Activated CD4-positive, alpha-beta T cell treated with anti-CD3 and anti-CD28 coated beads, Interleukin-10, Interleukin-2, amounts not matched to agents 100 ng/mL and 50 ng/mL, durations not matched to agents 16 hours and 8 hours (primary cell): Measurements from ENCODE around the gene ARHGAP24.
"Not testable (repeated sequence)": the region's sequence is repeated elsewhere in the genome, so short reads cannot be mapped to it uniquely, and the experiment has no call there.

ENCODE experiments used
- DNase-seq: peaks from one replicate; pipeline ENCODE4 v3.0.0-alpha.2; 2020

ARHGAP24 gene

DNA sequence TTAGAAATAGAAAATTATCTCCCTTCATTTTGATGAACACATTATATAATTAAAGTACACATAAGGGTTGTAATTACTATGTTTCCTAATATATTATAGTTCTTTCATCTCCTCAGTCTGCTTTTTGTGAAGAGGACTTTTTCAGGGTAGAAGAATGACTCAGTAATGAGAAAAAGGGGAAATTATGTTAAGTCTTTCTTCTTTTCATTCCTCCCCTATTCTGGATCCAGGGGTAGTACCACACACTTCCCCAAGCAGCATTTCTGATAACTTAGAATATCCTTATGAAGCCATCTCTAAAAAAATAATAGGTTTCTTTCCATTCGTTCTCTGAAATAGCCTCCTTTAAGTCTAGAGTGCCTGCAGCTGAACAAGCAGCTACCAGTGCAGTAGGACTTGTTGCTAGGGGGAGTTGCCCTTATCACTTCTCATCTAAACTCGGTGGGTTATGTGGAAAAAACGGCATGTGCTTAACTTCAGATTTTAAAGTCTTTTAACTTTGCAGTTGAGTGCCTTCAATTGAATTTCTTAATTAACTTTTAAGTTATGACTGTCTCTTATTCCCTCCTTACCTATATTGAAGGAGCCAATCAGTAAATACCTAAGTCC is 184.8 kb downstream of the ARHGAP24 start:
- no peak for DNase-seq

DNA sequence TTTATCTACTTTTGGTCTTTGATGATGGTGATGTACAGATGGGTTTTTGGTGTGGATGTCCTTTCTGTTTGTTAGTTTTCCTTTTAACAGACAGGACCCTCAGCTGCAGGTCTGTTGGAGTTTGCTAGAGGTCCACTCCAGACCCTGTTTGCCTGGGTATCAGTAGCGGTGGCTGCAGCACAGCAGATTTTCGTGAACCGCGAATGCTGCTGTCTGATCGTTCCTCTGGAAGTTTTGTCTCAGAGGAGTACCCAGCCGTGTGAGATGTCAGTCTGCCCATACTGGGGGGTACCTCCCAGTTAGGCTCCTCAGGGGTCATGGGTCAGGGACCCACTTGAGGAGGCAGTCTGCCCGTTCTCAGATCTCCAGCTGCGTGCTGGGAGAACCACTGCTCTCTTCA is 191.7 kb downstream of the ARHGAP24 start:
- not testable (repeated sequence) for DNase-seq

DNA sequence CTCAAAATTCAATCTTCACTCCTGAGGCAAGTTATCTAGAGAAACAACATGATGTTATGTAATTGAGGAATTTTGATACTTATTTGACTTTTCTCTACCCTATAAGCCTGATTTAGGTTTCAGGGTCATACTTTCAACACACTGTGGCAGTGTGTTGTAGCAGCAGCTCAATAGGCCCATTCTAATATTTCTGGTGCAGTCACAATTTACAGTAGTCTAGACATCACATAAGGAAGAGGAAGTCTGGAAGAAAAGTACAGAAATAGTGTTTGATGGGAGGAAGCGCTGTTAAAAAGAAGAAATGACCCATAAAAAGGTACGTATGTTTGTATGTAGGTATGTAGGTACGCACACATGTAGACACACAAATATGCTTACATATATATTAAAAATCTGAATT is 194.3 kb downstream of the ARHGAP24 start:
- no peak for DNase-seq

DNA sequence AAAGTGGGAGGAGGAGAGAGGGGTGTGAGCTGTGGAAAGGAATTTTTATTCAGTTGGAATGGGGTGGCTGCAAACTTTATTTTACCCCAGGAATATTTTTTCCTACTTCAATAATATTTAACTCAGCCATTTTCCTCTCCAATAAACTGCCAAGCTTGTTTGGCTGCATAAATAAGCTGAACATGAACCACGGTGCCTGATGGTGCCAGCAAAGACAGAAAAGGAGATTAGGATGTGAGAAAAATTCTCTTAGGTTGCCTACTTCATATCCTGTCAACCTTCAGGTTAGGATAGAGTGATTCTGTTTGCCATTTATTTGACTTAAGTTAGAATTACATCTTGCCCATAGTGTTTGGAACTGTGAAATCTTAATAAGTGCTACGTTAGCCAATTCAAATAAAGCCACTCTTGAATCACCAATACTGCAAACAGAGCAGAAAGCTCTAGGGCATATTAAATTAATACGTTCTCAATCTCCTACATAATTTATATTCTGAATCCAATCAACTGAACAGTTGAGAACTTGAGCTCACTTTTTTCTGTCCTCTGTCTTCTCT is 195.1 kb downstream of the ARHGAP24 start:
- DNase-seq: no peak

DNA sequence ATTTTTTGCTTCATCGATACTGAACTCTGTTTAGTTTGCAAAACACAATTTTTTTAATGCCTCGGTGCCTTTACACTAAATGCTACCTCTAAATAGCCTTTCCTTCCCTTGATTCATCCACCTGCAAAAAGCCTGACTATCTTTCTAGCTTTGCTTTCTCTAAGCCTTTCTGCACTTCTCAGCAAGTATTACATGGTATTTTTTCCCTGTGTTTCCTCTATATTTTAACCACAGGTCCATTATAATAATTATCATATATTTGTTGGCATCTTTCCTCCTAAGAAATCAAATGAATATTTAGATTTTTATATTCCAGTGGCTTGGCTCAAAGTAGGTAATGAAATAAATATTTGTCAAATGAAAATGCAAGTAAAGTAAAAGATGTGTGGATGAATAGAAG is 196.2 kb downstream of the ARHGAP24 start:
- no peak for DNase-seq

DNA sequence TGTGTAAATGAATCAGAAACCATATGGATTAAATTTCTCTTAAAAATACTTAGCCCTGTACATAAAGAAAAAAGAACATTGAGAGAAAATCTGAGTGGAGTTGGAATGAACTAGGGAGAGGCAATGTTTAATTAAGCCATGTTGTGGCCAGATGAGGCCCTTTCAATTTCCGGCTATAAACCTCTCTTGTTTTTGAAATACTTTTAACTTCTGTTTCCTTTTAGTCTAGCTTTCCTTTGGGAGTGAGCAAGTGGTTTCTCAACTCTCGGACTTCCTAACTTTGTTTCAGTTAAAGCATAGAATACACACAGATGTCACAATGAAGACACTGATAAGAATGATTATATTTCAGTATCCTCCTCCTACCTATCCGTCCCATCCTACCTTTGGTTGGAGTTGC is 197.2 kb downstream of the ARHGAP24 start:
- DNase-seq: no peak

DNA sequence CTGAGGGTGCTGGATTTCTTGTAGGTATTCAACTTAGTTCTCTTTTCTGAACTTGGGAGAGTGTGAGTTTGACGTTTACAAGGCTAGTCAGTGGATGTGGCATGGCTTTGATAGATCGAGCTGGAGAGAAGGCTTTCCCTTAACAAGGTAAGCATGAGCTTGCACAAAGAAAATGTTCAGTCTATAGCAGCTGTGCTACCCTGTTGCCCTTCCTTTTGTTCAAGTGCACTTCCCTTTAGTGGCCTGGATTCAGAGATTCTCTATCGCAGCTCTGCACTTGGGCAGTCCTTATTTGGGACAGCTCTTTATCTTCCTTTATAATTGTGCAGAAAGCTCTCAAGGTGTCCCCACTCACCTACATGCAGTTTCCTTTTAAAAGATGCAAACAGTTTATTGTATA is 198.0 kb downstream of the ARHGAP24 start:
- no peak for DNase-seq

DNA sequence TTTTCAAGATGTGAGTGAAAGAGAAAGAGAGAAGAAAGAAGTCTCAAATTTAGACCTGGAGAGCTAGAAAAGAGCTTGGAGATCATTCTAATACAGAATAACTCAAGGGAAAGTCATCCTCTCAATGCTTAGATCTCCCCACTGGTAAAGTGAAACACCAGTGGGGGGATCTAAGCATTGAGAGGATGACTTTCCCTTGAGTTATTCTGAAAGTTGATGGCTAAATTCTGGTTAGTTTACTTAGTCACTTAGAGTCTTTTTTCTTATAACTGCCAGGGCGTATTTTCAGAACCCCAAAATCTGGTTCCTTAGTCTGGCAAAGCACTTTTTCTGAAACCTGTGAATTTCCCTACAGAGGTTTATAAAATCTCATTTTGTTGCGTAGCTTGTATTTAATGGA is 198.6 kb downstream of the ARHGAP24 start:
- no peak for DNase-seq

DNA sequence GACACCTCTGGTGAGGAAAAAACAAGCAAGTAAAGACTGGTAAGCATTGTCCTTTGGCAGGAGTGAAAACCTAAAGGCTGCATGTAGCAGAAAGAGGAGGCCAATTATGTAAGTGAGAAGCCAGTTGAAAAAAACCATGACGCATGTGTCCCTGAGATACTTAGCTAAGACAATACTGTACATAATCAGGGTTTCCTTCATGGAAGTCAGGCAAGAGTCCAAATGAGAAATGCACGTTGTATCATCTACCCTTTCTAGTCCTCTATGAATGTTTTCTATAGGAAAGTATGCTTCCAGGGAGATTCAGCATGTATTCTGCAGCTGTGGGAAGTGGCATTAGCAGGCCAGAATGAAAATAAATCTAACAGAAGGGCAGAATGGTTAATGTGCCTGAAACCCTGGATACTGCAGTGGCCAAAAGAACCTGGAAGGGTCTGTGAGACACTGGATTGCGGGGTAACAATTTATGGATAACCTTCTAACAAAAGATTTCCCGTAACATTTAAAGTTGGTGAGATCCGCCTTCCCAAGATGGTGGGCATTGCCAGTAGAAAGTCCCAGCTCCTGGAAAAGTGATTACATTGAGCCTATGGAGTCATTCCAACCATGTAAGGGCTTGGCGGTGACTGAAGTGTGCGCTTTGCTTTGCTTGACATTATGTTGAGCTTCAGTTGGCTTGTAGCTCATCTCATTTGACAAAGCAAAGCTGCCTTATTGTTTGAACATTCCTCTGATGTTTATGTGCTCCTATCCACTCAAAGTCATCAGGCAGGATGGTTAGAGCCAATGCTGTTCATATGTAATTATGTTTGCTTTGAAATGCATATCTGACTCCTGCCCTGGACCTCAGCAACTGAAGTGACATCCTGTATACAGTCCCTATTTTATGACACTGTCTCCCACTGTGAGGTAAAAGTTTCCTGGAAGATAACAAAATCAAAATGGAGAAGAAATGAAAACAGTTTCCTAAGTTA is 200.4 kb downstream of the ARHGAP24 start:
- DNase-seq: no peak

DNA sequence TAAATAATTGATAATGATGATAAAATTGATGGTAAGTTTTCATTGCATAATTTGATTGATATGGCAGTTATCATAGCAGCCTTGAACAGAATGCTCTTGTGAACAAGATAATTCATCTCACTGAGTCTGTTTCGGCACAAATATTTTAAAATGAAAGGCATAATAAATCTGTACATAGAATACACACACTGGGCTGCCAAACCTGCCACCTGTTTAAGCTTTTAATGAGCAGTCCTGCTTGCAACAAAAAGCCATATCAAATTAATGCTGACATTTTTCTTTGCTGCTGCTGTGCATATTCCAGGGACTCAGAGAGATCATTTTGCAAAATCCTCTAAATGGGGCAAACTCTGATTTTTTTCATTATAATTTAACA is 201.1 kb downstream of the ARHGAP24 start:
- no peak for DNase-seq

DNA sequence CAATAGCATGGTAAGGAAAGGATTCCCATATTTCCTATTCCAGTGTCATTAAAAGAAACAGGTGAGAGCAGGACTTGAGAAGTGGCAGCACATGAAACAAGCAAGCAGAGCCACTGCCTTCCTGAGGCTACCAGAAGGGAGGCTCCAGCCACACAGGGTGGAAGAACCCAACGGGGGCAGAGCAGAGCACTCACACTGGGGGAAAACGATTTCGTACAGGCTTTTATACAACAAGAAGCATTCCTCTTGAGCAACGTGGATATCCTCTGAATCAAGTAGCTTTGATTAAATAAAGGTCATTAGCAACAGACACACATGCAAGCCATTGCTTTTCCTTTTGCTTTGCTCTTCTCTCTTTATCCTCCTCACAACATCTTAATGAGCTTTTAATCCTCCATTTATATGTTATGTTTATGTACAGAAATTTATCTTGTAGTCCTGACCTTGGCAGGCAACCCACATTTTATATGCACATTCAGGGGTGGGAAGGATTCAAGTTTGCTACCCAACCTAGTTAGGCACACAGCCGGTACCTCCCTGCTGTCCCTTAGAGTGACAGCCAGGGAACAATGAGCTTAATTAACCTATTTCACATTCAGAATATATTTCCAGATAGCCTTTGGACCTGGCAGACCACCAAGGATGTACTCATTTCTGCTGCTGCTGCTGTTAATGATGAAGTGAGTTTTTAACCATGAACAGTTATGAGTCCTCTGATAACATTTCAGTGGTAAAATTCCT is 202.1 kb downstream of the ARHGAP24 start:
- DNase-seq: no peak

DNA sequence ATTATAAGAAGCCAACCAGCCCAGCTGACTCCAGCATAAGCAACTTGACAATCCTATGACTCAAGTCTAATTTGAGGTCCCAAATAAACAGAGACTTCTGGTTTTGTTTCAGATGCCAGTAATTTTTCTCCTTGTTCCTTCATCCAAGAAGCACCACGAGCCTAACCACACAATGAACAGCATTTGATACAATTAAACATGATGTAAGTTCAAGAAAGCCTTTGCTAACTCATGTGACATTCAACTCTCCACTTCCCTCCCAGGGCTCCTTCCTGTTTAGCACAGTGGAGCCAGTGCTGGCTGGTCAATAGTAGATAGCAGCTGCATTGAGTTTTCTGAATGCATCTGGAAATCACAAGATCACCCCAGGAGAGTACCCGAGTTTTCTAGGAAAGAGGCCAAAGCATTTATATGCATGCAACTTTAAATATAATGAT is 206.3 kb downstream of the ARHGAP24 start:
- no peak for DNase-seq

DNA sequence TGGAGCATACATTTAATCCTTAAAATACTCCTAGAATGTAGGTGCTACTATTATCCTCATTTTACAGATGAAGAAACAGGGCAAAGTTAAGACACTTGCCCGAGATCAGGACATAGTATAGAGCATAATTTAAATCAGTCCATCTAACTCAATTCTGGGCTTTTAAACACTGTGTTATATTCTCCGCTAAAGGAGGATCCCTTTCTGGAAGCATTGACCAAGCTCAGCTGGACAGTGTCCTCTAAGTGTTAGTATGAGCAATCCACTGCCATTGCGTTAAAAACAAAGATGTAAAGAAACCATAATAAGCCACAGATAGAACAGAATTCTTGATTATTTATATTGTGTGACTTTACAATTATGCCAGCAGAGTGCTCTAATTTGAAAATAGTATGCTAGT is 207.0 kb downstream of the ARHGAP24 start:
- no peak for DNase-seq

DNA sequence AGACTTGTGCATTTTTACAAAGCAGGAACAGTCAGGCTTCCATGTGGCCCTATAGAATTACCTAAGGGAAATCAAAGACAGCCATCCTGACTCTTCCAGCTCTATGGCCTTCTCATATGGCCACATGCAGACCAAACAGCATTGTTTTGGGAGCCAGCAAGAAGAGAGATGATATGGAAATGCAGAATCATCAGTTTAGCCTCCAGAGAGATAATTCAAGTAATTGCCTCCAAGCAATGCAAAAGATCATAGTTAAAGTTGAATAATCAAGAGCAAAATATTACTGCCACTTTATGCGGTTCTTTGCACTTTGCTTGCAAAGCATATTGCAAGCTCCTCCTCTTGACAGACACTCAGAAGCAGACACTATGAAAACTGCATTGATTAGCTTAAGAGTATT is 207.4 kb downstream of the ARHGAP24 start:
- DNase-seq: no peak

DNA sequence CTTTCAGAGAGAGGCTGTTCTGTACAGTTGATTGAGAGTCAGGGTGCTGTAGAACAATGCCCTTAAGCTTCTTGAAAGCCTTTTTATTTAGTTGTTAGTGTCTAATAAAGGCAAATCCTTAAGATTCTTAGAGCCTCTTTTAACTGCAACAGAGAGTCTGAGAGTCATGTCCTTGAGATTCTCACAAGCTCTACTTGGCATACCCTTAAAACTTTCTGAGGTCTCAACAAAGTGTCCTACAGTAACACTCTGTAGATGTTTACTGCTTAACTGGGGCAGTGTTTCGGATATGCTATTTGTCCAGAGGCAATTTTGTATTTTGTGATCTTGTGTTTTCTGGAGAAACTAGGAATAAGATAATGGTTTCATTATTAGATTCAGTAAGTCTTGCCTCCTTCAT is 209.7 kb downstream of the ARHGAP24 start:
- DNase-seq: no peak

DNA sequence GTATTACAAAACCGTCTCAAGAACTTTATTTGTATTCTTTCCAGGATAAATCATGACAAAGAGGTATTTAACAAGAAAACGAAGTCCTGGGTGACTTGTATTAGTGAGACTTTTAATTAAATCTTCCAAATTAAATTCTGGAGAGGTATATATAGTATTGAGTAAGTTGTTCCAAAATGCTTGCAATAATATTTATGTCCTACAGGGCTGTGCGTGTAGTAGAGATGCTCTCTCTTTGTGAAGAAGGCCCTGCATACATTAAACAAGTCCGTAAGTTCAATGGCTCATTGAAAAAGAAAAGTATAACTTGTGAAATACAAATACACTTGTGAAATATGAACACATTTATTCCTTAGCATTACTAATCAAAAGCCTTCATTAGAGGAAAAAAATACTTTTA is 211.4 kb downstream of the ARHGAP24 start:
- DNase-seq: no peak

DNA sequence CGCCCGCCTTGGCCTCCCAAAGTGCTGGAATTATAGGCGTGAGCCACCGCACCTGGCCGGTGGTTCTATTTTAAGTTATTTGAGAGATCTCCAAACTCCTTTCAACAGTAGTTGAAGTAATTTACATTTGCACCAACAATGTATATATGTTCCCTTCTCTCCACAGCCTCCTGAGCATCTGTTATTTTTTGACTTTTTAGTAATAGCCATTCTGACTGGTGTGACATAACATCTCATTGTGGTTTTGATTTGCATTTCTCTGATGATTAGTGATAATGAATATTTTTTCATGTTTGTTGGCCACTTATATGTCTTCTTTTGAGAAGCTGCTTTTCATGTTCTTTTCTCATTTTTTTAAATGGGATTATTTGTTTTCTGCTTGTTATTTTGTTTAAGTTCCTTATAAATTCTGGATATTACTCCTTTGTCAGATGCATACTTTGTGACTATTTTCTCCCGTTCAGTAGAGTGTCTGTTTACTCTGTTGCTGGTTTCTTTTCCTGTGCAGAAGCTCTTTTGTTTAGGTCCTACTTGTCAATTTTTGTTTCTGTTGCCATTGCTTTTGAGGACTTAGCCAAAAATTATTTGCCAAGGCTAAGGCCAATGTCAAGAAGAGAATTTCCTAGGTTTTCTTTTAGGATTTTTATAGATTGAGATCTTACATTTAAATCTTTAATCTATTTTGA is 213.2 kb downstream of the ARHGAP24 start:
- DNase-seq: no peak

DNA sequence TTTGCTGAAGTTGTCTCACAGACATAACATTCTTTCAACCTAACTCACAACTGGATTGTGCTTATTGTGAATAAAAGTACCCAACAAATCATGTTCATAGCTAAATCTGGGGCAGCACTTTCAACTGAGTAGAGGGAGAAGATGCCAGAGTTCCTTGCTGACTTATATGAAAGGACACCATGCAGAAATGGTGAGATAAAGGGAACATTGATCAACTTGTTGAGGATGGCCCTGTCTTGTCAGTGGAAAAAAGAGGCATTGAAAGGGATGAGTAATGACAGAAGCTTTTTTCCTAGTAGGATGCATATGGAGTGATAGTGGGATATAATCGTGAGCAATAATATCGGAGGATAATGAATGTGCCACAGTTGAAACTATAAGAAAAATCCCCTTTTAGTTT is 221.7 kb downstream of the ARHGAP24 start:
- no peak for DNase-seq

DNA sequence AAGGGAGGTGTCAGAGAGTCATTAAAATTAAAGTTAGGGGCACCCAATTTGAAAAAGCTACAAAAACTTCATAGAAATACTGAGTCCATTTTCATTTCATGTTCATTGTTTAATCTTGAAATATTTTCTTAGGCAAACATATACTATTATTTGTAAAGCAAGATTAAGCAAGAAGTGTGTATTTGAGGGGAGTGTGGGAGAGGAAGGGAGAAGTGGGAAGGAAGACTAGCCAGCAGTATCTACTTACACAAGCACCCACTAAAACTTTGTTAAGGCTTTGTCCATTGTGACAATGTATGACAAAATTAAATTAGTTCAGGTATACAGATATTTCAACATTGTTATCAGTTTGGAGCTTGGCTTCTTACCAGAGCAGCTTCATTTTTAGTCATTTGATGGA is 222.9 kb downstream of the ARHGAP24 start:
- DNase-seq: no peak

DNA sequence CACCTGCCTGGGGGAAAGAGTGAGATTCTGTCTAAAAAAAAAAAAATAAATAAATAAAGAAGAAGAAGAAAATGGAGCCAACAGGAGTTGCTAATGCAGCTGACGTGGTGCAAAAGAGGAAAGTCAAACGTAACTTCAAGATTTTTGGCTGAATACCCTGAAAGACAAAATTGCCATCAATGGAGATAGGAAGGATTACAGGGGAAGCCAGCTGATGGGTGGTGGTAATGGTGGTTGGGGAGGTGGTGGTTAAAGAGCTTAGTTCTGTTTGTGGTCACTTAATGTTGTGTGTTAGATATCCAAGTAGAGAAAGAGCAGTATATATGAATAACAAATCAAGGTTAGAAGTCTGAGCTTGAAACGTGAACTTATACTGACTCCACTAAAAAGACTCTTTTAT is 225.4 kb downstream of the ARHGAP24 start:
- DNase-seq: no peak

DNA sequence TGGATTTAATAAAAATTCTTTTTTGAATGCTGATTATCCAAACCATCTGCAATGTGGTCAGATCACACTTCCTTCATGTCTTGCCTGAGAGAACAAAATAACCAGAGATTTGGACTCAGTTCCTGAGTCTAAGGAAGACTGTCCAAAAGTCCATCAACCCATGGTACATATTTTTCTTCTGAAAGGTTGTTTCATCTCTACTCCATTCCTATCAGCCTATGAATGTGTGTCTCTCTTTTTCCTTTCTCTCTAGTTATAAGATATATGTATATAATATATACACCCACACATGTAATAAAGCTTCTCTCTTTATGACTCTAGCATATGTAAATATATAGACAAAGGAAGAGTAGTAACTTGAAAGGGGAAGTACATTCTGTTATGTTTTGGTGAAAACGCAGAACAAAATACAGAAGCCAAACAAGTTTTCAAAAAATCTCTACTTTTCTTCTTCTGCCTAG is 226.9 kb downstream of the ARHGAP24 start:
- no peak for DNase-seq

DNA sequence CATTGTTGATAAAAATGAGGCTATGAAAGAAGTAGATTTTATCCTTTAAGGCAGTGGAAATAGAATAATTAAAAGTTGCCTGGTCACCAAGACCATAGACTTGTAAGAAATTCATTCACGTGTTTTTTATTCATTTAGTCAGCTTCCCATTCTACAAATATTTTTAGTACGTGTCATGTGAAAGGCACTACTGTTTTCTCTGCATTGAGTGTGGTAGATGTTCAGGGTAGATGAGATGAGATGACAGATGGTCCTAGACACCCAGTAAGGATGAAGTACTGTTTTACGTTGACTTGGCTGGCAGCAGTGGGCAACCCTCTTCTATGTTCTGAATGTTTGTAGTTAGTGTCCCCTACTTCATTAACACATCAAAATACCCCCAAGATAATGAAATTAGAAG is 228.1 kb downstream of the ARHGAP24 start:
- DNase-seq: no peak

DNA sequence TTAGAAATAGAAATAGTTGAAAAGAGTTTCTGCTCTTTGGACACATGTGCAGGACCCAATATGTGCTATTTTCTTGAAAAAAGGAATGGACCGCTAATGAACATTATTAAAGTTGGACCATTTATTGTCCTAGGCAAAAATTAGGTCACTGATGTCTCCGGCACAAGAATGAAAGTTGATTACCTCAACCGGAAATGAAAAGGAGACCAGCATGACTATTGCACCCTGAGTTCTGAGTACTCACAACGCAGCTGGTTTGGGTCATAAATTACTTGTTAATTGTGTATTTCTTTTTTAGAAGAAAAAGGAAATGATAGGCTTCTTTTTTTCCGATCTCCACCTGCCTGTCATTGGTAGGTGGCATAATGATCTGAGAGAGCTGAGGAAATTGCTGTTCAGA is 232.7 kb downstream of the ARHGAP24 start:
- DNase-seq: no peak
